Cerebellar nuclear complex (tissue), 1 donor: ENCODE results near the gene RPL12.

Experiments
- DNase-seq, 2 experiments: peaks; one replicate each; lab custom pipeline; 2025; lab: John Stamatoyannopoulos, UW

Gene RPL12

GRCh38 chr9:127450830-127451607 is at the start of gene RPL12, which contains the start of gene LRSAM1:
Gene RPL12 (minus strand): TSS chr9:127451406. CDS start chr9:127451317, 89 bp downstream.
Gene LRSAM1 (plus strand): TSS chr9:127451510. CDS start chr9:127454528, 3,018 bp downstream.
- peak; percentile 77 to 87 for DNase-seq

DNA sequence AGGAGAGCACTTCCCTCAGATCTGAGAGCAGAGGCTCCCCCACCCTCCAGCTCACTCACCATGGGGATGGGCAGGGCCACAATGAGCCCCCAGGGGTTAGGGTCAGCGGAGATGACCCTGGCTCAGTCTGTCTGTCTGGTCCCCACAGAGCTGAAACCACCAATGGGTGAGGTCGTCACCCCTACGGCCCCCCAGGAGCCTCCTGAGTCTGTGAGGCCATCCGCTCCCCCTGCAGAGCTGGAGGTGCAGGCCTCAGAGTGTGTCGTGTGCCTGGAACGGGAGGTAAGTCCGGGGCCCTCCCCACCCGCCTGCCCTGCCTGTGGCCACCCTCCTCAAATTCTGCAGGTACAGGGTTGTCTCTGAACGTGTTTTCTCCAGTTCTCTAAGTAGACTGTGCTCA is 49.7 kb upstream of the RPL12 start:
- no peak for DNase-seq

DNA sequence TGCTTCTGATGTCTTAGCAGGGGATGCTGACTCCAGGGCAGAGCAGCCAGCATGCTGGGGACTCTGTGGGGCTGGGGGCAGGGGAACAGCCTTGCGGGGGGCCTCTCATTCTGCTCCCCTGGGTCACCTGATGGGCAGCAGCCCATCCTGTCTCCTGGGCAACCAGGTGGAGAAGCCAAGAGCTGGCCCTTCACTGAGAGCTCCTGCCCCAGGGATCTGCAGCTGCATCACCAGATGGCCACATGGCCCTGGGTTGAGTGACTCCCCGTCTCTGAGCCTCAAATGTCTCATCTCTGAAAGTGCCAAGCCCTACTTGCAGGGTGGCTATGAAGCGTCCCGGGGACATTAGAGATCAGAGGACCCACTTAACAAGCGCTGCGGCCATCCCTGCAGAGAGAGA is 49.2 kb upstream of the RPL12 start:
- DNase-seq, result no peak

DNA sequence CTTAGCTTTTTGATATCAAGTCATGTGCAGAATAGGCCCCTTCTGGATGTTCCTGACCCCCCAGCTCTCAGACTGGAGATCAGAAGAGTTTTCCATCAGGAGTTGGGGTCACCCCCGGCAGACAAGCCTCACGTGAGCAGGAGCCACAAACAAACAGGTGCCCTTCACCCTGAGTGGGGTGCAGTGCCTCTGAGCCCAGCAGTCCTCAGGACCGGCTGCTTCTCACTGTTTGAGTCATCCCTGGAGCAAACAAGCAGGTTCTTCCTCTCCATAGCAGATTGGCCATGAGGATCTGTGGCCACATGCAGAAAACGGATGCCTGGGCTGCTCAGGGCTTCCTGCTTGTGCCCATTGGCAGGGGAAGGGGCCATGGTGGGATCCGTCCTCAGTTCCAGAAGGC is 47.1 kb upstream of the RPL12 start:
- no peak for DNase-seq

- DNase-seq, result no peak
Measured at GRCh38 chr9:127497656-127498290, 46.6 kb upstream of the RPL12 start.

- DNase-seq, result no peak
Measured at GRCh38 chr9:127496974-127497373, 45.8 kb upstream of the RPL12 start.

DNA sequence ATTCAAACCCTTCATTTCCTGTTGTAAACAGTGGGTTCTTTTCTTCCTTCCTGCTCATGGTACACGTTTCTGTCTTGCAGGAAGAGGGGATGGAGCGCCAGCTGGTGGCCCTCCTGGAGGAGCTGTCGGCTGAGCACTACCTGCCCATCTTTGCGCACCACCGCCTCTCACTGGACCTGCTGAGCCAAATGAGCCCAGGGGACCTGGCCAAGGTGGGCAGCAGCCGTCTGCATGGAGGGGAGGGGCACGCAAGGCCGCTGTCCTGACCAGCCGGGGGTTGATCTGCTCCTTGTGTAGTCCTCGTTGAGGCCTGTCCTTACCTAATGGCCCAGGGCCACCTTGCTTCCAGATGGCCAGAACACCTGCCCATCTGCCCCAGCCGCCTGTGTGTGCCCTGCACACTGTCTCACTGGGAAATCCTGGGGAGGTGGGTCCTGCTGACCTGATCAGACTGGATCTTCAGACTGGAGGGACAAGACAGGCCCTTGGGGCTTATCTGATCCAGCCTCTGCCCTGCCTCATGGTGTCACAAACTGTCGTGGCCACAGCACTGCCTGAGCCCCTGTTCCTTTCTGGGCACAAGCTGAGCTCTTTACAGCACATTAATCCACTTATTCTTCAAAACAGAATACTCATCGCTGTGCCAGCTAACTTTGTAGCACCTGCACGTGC is 44.8 kb upstream of the RPL12 start:
- DNase-seq, result peak in 1 of 2 experiments; percentile 59

- DNase-seq, result no peak
Measured at GRCh38 chr9:127494304-127494702, 43.1 kb upstream of the RPL12 start.

DNA sequence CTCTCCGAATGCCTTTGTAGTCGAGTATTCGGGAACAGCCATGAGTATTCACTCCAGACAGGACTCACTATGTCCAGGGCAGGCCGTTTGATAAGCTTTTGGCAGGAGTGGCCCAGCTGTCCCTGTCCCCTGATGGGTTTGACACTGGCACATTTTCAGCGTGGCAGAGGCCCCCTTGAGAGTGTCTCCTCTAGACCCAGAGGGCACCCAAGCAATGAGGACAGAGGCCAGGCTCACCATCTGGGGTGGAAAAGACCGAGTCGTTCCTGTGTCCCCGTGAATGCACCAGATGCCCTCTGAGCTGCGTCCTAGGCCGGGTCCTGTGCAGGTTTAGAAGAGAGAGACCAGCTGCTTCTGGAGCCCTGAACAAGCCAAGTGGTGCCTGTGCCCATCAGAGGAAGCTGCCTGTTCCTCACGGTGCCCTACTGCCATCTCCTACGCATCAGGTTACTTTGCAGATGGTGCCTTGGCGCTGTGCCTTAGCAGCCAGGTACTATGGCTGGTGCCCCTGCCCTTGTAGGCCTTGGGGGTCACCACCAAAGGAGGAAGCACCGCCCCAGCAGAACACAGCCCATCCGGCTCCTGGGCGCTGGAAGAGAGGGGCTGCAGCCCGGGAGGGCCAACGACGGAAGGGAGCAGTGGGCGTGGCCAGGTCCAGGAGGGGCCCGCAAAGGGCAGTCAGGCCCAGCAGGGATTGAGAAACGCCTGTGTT is 42.5 kb upstream of the RPL12 start:
- peak in 1 of 2 experiments; percentile 34 for DNase-seq

- no peak for DNase-seq
Measured at GRCh38 chr9:127492616-127493015, 41.4 kb upstream of the RPL12 start.

DNA sequence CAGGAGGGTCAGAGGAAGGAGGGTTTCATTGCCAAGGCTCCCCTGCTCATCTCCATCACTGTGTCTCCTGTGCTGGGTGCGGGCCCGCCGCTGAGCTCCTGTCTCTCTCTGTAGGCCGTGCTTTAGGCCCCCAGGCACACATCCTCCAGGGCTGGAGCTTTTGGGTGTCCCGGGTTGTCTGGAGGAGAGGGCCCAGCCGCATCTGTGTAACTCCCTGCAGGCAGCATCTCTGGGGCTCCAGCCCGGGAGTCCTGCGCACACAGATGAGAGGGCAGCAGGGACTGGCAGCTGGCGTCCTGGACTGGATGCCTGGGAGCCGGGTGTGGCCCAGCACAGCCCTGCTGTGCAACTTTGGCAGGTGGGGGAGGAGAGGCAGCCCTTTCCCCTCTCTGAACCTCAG is 40.3 kb upstream of the RPL12 start:
- no peak for DNase-seq

DNA sequence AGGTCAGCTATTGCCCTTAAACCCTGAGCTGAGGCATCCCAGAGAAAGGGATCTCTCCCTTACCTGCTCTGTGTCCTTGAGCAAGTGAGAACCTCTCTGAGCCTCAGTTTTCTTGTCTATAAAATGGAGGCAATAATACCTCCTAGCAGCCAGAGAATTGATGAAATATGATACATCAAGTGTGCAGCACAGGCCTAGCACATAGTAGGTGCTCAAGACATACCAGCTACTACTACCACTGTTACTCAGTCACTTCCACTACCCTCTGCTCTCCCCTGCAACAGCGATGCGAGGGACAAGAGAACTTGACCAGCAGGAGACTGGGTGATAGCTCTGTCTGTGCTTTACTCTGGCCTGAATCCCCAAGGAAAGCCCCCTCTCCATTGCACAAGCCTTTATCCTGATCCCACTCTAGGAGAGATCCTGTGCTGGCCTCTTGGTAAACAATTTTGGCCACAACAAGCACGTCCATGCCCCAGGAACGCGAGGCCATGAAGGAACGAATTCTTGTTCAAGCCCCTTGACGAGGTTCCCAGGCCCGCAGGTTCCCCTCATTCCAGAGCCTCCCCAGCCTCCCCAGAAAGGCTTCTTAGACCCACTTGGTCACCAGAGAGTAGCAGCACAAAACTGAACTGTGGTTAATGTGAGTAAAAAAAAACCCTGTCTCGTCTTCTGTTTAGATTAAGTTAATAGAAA is 39.5 kb upstream of the RPL12 start:
- no peak for DNase-seq

DNA sequence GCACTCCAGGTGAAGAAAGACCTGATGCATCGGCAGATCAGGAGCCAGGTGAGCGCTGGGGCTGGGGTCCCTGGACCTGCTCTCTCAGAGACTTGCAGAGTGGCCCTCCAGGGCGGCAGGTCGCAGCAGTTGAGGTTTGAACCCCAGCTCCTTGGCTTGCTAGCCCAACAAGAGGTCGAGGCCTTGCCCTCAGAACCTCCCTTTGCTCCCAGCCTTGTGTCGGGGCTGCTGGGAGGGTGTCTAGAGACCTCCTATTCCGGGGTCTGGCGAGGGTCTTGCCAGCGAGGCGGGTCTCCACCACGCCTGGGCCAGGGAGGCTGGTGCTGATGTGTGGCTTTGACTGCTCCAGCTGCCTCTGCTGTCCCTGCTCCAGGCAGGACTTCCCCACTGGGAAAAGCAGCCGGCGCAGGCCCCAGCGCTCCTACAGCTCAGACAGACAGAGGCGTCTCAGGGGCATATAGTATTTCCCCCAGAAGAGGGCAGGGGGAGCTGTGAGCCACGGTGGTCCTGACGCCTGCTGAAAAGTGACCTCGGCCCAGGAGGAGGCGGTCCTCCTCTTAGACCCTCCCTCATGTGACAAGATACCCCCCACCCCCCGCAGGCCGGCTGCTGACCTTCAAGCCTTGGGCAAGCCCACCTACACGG is 38.4 kb upstream of the RPL12 start:
- DNase-seq, result no peak

DNA sequence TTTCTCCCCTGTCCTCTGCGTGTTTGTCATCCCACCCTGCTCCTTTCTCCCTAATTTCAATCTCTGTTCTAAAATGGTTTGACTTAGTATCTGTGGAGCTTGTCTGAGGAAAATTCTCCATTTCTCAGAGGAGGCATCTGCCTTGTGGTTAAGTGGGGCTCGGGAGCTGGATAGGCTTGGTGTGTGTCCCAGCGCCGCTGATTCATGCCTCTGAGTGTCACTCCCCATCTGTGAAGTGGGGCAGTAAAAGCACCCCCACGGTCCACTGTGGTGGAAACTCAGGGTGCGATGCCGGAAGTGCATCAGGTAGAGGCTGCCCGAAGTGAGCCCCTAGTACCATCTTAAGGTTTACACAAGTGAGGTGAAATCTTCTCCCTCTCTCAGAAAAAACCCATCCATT is 37.7 kb upstream of the RPL12 start:
- no peak for DNase-seq

DNA sequence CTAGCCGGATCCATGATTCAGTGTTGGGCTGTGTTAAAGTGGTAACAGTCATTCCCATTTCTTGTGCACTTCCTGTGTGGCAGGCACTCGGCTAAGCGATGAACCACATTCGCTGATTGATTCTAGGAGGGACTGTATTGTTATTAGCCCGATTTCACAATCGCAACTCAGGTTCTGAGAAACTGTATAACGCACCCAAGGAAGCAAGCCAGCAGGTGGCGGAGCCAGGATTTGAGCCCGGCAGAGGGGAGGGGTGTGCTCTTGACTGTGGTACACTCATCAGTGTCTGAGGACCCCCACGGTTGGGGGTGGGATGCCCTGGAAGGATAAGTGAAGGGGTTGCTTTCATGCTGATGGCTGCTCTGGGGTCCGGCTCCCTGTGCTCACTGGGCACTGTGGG is 34.8 kb upstream of the RPL12 start:
- no peak for DNase-seq

DNA sequence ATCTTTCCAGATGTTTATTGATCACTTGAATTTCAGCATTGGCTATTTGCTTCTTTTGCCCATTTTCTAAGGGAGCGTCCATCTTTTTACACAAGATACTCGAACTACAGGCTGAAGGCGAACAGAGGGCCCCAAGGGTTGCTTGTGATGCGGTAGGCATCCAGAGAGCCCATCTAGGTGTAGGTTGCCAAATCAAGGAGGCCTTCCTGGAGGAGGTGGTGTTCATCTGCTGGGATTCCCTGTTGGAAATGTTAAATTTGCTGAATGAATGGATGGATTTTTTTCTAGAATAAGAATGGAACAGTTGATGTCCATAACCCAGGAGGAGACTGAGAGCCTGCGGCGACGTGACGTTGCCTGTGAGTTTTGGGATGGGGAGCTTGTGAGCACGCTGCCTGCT is 31.5 kb upstream of the RPL12 start:
- no peak for DNase-seq

DNA sequence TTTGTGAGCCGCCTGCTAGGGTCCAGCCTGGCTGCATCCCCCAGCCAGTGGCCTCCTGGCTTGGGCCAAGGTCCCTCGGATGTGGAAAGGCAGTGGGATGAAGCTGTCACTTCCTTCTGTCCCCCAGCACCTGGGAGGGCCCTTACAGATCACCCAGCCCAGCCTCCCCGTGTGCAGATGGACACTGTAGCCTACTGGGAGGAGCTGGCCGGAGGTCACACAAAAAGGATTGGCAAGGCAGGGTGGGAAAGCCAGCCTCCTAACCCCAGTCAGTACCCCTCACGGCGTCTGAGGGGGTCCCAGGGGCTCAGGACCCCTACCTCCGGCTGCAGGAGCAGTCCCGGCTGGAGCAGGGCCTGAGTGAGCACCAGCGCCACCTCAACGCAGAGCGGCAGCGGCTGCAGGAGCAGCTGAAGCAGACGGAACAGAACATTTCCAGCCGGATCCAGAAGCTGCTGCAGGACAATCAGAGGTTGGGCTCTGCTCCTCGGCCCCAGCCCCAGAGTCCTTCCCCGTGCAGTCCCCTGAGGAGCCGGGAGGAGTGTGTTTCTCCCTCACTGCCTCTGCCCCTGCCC is 28.4 kb upstream of the RPL12 start:
- no peak for DNase-seq

DNA sequence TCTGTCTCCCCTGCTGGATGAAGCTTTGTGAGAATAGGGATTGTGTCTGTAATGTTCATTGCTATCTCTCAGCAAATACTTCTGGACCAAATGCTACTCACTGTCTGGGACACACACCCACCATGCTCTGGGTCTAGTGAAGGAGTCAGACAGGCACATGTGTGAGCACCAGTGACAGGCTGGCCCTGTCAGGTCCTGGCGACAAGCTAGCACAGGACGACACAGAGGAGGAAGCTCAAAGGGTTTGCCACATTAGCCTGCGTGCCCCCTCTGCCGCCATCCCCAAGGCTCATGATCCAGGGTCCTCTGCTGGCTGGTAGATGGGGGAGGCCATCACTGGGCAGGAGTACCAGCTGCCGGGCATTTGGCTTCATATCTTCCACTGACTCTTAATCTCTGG is 23.4 kb upstream of the RPL12 start:
- no peak for DNase-seq

- no peak for DNase-seq
Measured at GRCh38 chr9:127473932-127474331, 22.7 kb upstream of the RPL12 start.

DNA sequence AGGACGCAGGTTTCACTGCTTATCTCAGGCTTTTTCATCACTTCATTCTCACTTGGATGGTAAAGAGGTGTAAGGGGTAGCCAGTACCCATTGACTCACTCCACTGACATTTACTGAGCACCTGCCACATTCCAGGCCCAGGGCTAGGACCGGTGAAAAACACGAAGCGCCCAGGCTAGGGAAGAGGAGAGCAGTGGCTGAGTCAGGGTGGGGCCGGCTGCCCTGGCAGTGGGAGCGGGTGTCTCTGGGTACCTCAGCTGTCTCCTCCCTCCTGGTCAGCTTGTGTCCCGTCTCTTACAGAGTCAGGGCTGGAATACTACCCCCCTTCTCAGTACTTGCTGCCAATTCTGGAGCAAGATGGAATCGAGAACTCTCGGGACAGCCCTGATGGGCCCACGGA is 22.3 kb upstream of the RPL12 start:
- no peak for DNase-seq

- DNase-seq, result no peak
Measured at GRCh38 chr9:127470662-127471061, 19.5 kb upstream of the RPL12 start.
